ENCODE data around the gene BACE2.
"Not testable (repeated sequence)": the region's sequence is repeated elsewhere in the genome, so short reads cannot be mapped to it uniquely, and the experiment has no call there.

The BACE2 gene

DNA sequence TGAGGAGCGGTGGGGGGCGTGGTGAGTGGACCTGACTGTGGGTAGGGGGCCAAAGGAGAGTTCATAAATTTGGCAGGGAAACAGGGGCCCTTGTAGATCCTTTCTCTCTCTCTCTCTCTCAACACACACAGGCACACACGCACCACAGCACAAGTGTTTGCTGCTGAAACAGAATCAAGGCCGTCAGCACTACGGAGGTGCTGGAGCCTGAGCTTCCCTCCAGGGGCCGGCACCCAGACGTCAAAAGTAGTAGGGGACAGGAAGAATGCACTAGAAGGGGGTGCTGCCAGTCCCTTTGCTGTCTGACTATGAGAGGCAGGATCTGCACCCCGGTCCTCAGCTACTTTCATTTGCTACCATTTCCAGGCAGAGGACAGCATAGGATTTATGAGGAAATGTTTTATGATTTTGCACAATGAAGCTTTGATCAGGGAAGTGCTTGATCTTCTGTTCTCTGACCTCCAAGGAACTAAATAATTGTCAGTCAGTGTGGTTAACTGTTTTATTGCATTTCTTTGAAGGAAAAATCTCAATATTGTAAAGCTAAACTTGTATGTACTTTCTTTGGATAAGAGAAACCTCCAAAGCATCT lies 74.4 kb downstream of the BACE2 start:
- Histone ChIP-seq H3K27ac (no peak overlapping the region), H3K9me3 (no peaks in the 10 kb centered on the region), H3K27me3 (no peaks in the 10 kb centered on the region), H3K36me3 (no peaks in the 10 kb centered on the region), H3K4me3 (ENCODE audit: low read depth in 1 of 2, low read length in 1 of 2) (no peak overlapping the region), H3K4me1 (ENCODE audit: control insufficient read depth in 1 of 2, insufficient read depth in 1 of 2, low read depth in 1 of 2, low read length in 1 of 2) (no peaks in the 10 kb centered on the region)
- TF ChIP-seq, protein P1, sequence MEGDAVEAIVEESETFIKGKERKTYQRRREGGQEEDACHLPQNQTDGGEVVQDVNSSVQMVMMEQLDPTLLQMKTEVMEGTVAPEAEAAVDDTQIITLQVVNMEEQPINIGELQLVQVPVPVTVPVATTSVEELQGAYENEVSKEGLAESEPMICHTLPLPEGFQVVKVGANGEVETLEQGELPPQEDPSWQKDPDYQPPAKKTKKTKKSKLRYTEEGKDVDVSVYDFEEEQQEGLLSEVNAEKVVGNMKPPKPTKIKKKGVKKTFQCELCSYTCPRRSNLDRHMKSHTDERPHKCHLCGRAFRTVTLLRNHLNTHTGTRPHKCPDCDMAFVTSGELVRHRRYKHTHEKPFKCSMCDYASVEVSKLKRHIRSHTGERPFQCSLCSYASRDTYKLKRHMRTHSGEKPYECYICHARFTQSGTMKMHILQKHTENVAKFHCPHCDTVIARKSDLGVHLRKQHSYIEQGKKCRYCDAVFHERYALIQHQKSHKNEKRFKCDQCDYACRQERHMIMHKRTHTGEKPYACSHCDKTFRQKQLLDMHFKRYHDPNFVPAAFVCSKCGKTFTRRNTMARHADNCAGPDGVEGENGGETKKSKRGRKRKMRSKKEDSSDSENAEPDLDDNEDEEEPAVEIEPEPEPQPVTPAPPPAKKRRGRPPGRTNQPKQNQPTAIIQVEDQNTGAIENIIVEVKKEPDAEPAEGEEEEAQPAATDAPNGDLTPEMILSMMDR (IDR thresholded peaks at IDR 0.05): no peak

DNA sequence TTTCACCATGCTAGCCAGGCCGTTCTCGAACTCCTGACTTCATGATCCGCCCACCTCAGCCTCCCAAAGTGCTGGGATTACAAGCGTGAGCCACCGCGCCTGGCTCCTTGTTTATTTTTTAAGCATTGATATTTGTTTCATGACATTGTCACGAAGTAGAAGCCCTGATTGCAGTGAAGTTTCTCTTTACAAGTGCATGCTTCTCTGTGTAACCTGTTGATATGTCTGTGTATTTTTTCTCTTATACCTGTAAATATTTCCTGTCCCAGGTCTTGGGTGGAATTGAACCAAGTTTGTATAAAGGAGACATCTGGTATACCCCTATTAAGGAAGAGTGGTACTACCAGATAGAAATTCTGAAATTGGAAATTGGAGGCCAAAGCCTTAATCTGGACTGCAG lies 75.1 kb downstream of the BACE2 start:
- TF ChIP-seq, protein P1 (IDR thresholded peaks at IDR 0.05): no peak
- no peaks in the 10 kb centered on the region for H3K9me3 ChIP-seq
- no peaks in the 10 kb centered on the region for H3K27me3 ChIP-seq
- no peaks in the 10 kb centered on the region for H3K4me1 ChIP-seq (ENCODE audit: control insufficient read depth in 1 of 2, insufficient read depth in 1 of 2, low read depth in 1 of 2, low read length in 1 of 2)
- H3K36me3 ChIP-seq: no peaks in the 10 kb centered on the region
- H3K27ac ChIP-seq: no peak overlapping the region
- no peak overlapping the region for H3K4me3 ChIP-seq (ENCODE audit: low read depth in 1 of 2, low read length in 1 of 2)

DNA sequence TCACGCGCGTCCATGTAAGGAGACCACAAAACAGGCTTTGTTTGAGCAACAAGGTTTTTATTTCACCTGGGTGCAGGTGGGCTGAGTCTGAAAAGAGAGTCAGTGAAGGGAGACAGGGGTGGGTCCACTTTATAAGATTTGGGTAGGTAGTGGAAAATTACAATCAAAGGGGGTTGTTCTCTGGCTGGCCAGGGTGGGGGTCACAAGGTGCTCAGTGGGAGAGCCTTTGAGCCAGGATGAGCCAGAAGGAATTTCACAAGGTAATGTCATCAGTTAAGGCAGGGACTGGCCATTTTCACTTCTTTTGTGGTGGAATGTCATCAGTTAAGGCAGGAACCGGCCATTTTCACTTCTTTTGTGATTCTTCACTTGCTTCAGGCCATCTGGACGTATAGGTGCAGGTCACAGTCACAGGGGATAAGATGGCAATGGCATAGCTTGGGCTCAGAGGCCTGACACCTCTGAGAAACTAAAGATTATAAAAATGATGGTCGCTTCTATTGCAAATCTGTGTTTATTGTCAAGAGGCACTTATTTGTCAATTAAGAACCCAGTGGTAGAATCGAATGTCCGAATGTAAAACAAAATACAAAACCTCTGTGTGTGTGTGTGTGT lies 76.4 kb downstream of the BACE2 start:
- H3K27ac ChIP-seq; H3K36me3 ChIP-seq; H3K4me1 ChIP-seq (ENCODE audit: control insufficient read depth in 1 of 2, insufficient read depth in 1 of 2, low read depth in 1 of 2, low read length in 1 of 2); H3K27me3 ChIP-seq; H3K4me3 ChIP-seq (ENCODE audit: low read depth in 1 of 2, low read length in 1 of 2); H3K9me3 ChIP-seq: not testable (repeated sequence)

DNA sequence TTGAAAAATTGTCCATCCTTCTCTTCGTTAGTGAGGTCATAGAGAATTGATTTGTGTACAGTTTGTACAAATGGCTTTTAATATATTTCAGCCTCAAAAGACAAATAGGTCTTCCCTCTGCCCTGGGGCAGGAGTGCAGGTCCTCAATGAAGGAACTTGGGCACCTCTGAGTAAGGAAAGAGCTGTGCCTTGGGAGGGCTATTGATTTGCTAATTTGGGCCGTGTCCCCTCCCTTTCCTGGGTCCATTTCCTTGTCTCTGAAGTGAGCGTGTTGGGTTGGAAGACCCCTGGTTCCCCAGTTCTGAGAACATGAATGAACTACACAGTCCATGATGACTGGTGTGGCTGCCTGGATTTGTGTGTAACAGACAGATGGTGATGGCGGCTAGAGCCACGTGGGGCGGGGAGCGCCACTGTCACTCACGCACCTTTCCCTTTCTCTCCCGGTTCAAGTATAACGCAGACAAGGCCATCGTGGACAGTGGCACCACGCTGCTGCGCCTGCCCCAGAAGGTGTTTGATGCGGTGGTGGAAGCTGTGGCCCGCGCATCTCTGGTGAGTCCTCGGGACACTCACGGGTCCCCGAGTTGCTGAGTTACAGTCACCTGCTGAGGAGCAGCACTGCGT lies 77.7 kb downstream of the BACE2 start:
- Histone ChIP-seq H3K4me1 (ENCODE audit: control insufficient read depth in 1 of 2, insufficient read depth in 1 of 2, low read depth in 1 of 2, low read length in 1 of 2) (no peaks in the 10 kb centered on the region), H3K27me3 (no peaks in the 10 kb centered on the region), H3K9me3 (no peaks in the 10 kb centered on the region), H3K4me3 (ENCODE audit: low read depth in 1 of 2, low read length in 1 of 2) (no peak overlapping the region), H3K27ac (no peak overlapping the region), H3K36me3 (no peaks in the 10 kb centered on the region)
- TF ChIP-seq, protein P1 (IDR thresholded peaks at IDR 0.05): no peak

DNA sequence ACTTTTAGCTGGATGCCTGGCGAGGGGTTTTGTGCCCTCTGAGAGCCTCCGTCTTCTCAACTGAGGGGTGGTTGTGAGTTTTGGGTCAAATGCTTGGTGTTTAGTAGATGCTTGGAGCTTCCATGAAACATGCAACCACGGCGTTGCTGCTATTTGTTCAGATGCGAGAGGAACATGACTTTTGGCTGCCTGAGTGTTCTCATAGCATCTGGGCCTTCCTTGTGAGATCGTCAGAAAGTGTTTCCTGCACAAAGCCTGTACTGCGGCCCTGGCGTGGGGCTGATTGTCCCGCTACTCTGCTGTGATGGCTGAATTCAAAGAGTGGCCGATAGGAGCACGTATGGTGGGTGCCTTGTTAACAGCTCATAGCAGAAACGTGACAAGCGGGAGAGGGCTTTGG lies 78.8 kb downstream of the BACE2 start:
- Histone ChIP-seq H3K36me3 (no peaks in the 10 kb centered on the region), H3K27me3 (no peaks in the 10 kb centered on the region), H3K27ac (no peak overlapping the region), H3K4me1 (ENCODE audit: control insufficient read depth in 1 of 2, insufficient read depth in 1 of 2, low read depth in 1 of 2, low read length in 1 of 2) (no peaks in the 10 kb centered on the region), H3K4me3 (ENCODE audit: low read depth in 1 of 2, low read length in 1 of 2) (no peak overlapping the region), H3K9me3 (no peaks in the 10 kb centered on the region)
- TF ChIP-seq, protein P1 (IDR thresholded peaks at IDR 0.05): no peak
